Body of pancreas (tissue), 4 donors: Measurements from ENCODE around the gene GRK4.

Experiments used
- POLR2A ChIP-seq, 3 donors: fragments of 450-650 bp; IDR thresholded peaks; one replicate each; pipeline ENCODE4 v1.6.1; 2016; ENCODE audit warnings: antibody characterized with exemption in 3 of 3, mild to moderate bottlenecking in 2 of 3
- TF ChIP-seq, protein P1 (sequence below), 7 experiments: fragments of 450-650 bp in 4 of 7; fragments of 200-600 bp in 3 of 7; sonication (generic) in 3 of 7; IDR thresholded peaks; one replicate each; pipeline ENCODE4 v1.5.1; 2016 to 2019; ENCODE audit warnings: antibody characterized with exemption in 7 of 7

DNA sequence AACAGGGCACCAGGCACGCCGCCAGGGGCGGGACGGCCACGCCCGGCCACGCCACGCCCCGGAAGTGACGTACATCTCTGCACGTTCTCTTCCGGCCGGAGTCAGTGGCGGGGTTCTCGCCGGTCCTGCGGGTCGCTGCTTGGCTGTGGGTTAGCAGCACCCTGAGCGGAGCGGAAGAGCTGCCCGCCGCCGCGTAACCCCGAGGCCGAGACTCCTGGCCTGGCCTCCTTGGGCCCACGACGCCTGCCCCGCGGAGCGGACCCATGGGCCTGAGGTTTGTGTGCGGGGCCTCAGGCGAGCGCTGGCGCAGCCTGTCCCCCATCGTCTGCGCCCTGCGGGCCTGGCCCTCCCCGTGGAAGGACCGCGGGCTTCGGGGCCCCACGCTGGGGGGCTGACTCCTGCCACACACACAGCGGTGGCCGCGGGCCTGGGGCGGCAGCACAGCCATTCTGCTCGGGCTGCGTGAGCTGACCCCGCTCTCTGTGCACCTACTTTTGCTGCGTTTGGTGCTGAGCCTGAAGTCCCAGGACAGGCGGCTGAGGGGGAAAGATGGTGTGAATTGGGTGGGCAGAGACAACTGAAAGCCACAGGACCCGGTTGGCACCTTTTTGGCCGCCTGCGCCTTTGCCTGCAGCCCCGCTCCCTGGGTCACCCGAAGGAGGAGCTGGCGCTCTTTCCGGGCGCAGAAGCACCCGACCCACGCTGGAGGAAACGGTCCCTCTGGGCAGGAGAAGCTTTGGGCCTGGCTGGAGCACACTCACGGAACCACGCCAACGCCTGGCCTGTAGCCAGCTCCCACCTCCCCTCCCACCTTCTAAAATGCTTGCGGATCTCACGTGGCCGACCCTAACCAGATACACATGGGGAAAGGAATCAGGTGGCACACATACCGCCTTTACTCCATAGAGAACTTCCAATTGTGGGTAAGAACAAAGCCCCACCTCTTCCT is 28.3 kb upstream of the GRK4 start:
- TF ChIP-seq, protein P1, sequence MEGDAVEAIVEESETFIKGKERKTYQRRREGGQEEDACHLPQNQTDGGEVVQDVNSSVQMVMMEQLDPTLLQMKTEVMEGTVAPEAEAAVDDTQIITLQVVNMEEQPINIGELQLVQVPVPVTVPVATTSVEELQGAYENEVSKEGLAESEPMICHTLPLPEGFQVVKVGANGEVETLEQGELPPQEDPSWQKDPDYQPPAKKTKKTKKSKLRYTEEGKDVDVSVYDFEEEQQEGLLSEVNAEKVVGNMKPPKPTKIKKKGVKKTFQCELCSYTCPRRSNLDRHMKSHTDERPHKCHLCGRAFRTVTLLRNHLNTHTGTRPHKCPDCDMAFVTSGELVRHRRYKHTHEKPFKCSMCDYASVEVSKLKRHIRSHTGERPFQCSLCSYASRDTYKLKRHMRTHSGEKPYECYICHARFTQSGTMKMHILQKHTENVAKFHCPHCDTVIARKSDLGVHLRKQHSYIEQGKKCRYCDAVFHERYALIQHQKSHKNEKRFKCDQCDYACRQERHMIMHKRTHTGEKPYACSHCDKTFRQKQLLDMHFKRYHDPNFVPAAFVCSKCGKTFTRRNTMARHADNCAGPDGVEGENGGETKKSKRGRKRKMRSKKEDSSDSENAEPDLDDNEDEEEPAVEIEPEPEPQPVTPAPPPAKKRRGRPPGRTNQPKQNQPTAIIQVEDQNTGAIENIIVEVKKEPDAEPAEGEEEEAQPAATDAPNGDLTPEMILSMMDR (IDR thresholded peaks at IDR 0.05), result peak in 3 of 7 experiments; percentile 11 to 51 (median 50)
- peak; percentile 81 to 91 (median 84) for TF ChIP-seq POLR2A (IDR thresholded peaks at IDR 0.05)
